ENCODE data around the gene F2R. TPM values are rescaled to one million over a fixed set of nuclear protein-coding genes. Genes with fewer than 3 reads are reported as not detected.

Gene F2R
- total and polyA plus RNA-seq, 2 of the 8 experiments (the other 6 are each of a cell fraction or from before 2014, with no cell fraction given): 23.8 to 29.1 TPM

DNA sequence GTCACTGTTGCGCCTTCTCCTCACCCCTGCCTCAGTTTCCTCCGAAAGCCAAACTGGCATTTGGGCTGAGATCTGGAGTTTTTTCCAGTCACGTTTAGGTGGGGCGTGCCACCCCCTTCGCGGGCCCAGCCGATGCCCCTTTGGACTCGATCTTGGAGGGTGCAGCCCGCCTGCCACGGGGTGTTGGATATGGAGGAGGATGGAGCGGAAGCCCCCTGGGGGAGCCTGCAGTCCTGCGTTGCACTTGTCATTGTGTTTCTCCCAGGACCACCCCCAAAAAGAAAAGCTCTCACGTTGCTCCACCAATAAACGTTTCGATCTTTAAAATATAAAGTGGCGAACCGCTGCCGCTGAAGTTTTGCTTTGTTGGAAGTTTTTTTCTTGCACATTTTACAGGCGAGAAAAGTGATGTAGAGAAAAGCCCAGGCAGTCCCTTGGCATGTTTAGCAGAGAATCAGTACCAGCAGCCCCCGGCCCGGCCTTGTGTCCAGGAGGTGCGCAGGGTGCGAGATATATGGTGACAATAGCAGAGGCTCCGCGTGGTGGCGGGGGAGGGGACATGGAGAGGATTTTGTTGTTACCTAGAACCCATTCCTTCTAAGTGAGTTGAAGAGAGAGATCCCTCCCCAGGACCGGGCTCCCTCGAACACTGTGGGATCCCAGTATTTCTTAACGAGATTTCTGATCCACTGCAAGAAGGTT lies 681 bp downstream of the F2R start:
- peaks cover 5 to 19% (median 14%) of the 10 kb centered on the region in 4 experiments for H3K27me3 ChIP-seq (replicated peaks in 1 of 4; ENCODE audit: control insufficient read depth in 3 of 4, extremely low read depth in 1 of 4, insufficient read depth in 3 of 4, low read length in 3 of 4)
- DNase-seq (ENCODE audit: low read depth in 1 of 2, low spot score in 2 of 2): peak in 1 of 2 experiments; percentile 54
- 9% methylated on average over 28 of the region's 29 CpGs; no CpG with 5 or more reads in 1 of the 2 experiments for WGBS, 2 experiments (ENCODE audit: extremely low coverage in 1 of 2, insufficient coverage in 1 of 2, insufficient read length in 1 of 2, insufficient replicate concordance in 2 of 2, low coverage in 1 of 2, low lambda C conversion rate in 2 of 2, missing lambda C conversion rate in 1 of 2)
- TF ChIP-seq RNF2 (IDR thresholded peaks at IDR 0.05; ENCODE audit: borderline replicate concordance, low read depth, low read length, missing control alignments, poor library complexity, severe bottlenecking) (no peak), RBBP5 (IDR thresholded peaks at IDR 0.05; ENCODE audit: borderline replicate concordance, low read depth, low read length) (no peak), HDAC2 (IDR thresholded peaks at IDR 0.05; ENCODE audit: borderline replicate concordance in 1 of 2, low read depth in 2 of 2, low read length in 2 of 2) (no peak), CTCF (IDR thresholded peaks at IDR 0.05; ENCODE audit: control extremely low read depth in 1 of 3, insufficient read depth in 1 of 3, low read depth in 1 of 3, low read length in 3 of 3) (no peak), NRF1 (IDR thresholded peaks at IDR 0.05; ENCODE audit: low read depth, low read length) (no peak), SIN3A (conservative IDR thresholded peaks at IDR 0.05 in 1 of 2, IDR thresholded peaks at IDR 0.05 in 1 of 2; ENCODE audit: low read depth in 1 of 2, low read length in 2 of 2) (peak in 1 of 2 experiments; percentile 26; a peak in 1 of 4 replicates), RXRA (IDR thresholded peaks at IDR 0.05; ENCODE audit: insufficient read depth, low read depth, low read length) (no peak)

More for the DNA sequence above, 681 bp downstream of the F2R start:
- Histone ChIP-seq H4K20me1 (replicated peaks in 1 of 2; ENCODE audit: control insufficient read depth in 1 of 2, insufficient read depth in 2 of 2, low read length in 2 of 2) (peaks cover 2 to 4% of the 10 kb centered on the region in 2 experiments), H3K9me3 (ENCODE audit: insufficient read depth in 2 of 2, low read depth in 1 of 2, low read length in 1 of 2) (no peaks in the 10 kb centered on the region), H3K23ac (ENCODE audit: insufficient read length) (no peak overlapping the region), H2BK120ac (replicated peaks; ENCODE audit: low read depth, low read length) (peak overlapping the region; percentile 90), H4K5ac (ENCODE audit: insufficient read length, low read depth, low read length) (no peak overlapping the region), H3K23me2 (ENCODE audit: low read depth, low read length) (peaks cover 13% of the 10 kb centered on the region; the same call in 1 of the 2 replicates), H3K4me1 (replicated peaks in 1 of 4; ENCODE audit: control insufficient read depth in 3 of 4, insufficient read depth in 4 of 4, low read length in 3 of 4) (peaks cover 0 to 2% (median 0%) of the 10 kb centered on the region in 4 experiments; a peak in 2 of 7 replicates), H2AK5ac (ENCODE audit: low read depth, low read length) (no peak overlapping the region), H4K91ac (replicated peaks; ENCODE audit: insufficient read length, low read length) (peak overlapping the region; percentile 55), H3K4me3 (ENCODE audit: extremely low read depth in 1 of 4, insufficient read depth in 2 of 4, low read depth in 3 of 4, low read length in 4 of 4) (peak overlapping the region; percentile 60 to 88 (median 85)), H3K27ac (ENCODE audit: low read depth, low read length) (peak overlapping the region; percentile 56), H2BK20ac (ENCODE audit: low read length) (no peak overlapping the region), H3K56ac (replicated peaks; ENCODE audit: insufficient read length, low read depth, low read length) (peak overlapping the region; percentile 82), H3K9ac (replicated peaks in 1 of 4; ENCODE audit: extremely low read depth in 1 of 4, low read depth in 3 of 4, low read length in 3 of 4) (peak overlapping the region; percentile 6 to 82 (median 70); a peak in 6 of 7 replicates), H3K18ac (ENCODE audit: extremely low read depth, low read length) (no peak overlapping the region; the same call in 1 of the 2 replicates), H4K8ac (ENCODE audit: extremely low read depth, insufficient read depth, low read length) (peak overlapping the region; percentile 96), H2BK5ac (ENCODE audit: low read depth, low read length) (peak overlapping the region; percentile 44; the same call in 1 of the 2 replicates), H3K14ac (ENCODE audit: insufficient read length) (no peak overlapping the region), H3K79me1 (ENCODE audit: low read depth, low read length) (peaks cover 5% of the 10 kb centered on the region; the same call in 1 of the 2 replicates), H3K79me2 (ENCODE audit: control insufficient read depth in 1 of 2, insufficient read depth in 2 of 2, low read length in 2 of 2) (peaks cover 6 to 39% of the 10 kb centered on the region in 2 experiments), H2AFZ (ENCODE audit: low read length) (peak overlapping the region; percentile 48; the same call in 1 of the 2 replicates), H3K36me3 (ENCODE audit: control insufficient read depth in 2 of 4, insufficient read depth in 4 of 4, low read length in 3 of 4) (no peaks in the 10 kb centered on the region), H3K4me2 (ENCODE audit: insufficient read depth in 1 of 2, low read depth in 2 of 2, low read length in 2 of 2) (peak overlapping the region; percentile 81 to 84), H3K4ac (replicated peaks; ENCODE audit: insufficient read length, low read depth, low read length) (no peak overlapping the region), H2BK15ac (ENCODE audit: low read length) (peak overlapping the region; percentile 46; the same call in 1 of the 2 replicates), H2BK12ac (ENCODE audit: low read depth, low read length) (no peak overlapping the region)
- FAIRE-seq: no peak
- CTCF ChIA-PET (ENCODE audit: partially characterized antibody): interaction anchor here (0.6 to 3.3 kb wide), 4 partner anchors 57 to 115 kb away, joined by 3 to 24 read pairs (median 6); partner anchors contain the start of gene F2RL1
- POLR2A ChIA-PET (ENCODE audit: partially characterized antibody): interaction anchor here (0.6 to 1.8 kb wide), 4 partner anchors 9 to 70 kb away, joined by 3 to 5 read pairs (median 3); no protein-coding TSS in a partner anchor

All from H1 (cell line).